ENCODE data around the gene THOC7. TPM values are rescaled to one million over a fixed set of nuclear protein-coding genes. Genes with fewer than 3 reads are reported as not detected.
A peak's percentile ranks its signal among the peaks of the same experiment; 100 is the strongest.

THOC7 gene
- total and polyA plus RNA-seq, 12 donors, result 34.8 to 144 (median 65.7) TPM

DNA sequence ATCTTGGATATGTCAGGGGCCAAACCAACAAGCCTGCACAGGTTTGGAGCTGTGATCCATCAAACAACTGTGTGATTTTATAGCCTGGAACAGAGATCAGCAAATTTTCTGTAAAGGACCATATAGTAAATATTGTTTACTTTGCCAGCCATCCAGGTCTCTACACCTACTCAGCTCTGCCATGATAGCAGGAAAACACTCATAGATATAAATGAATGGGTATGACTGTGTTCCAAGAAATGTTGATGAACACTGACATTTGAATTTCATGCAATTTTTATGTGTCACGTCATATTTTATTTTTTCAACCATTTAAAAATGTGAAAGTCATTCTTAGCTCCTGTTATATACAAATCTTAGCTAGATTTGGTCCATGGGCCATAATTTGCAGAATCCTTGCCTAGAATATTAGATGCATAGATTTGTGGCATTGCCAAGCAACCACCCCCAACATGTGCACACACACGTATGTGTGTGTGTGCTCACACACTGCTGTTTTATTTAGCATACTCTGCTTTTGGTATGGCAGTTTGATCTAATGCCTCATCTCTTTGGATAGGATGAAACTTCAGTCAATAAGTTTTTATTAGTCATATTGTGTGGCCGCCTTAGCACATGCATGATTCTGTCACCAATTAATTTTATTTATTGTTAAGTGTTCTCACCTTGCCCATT is 6.5 kb upstream of the THOC7 start:
- H3K27me3 ChIP-seq, result no peaks in the 10 kb centered on the region
- 82 to 96% (median 86%) methylated on average over 3 of the region's 3 CpGs for WGBS, 4 donors
- H3K9me3 ChIP-seq (replicated peaks in 1 of 3), result no peaks in the 10 kb centered on the region
- no peak for DNase-seq
- peaks cover 0 to 12% of the 10 kb centered on the region in 2 donors for H3K4me1 ChIP-seq (replicated peaks in 1 of 2)
- H3K4me3 ChIP-seq, result no peak overlapping the region
- no peaks in the 10 kb centered on the region for H3K36me3 ChIP-seq (replicated peaks in 1 of 2)
- H3K27ac ChIP-seq, result no peak overlapping the region
- intact Hi-C loops (cut with DNase I), result no loop called here
- TF ChIP-seq, protein P1, sequence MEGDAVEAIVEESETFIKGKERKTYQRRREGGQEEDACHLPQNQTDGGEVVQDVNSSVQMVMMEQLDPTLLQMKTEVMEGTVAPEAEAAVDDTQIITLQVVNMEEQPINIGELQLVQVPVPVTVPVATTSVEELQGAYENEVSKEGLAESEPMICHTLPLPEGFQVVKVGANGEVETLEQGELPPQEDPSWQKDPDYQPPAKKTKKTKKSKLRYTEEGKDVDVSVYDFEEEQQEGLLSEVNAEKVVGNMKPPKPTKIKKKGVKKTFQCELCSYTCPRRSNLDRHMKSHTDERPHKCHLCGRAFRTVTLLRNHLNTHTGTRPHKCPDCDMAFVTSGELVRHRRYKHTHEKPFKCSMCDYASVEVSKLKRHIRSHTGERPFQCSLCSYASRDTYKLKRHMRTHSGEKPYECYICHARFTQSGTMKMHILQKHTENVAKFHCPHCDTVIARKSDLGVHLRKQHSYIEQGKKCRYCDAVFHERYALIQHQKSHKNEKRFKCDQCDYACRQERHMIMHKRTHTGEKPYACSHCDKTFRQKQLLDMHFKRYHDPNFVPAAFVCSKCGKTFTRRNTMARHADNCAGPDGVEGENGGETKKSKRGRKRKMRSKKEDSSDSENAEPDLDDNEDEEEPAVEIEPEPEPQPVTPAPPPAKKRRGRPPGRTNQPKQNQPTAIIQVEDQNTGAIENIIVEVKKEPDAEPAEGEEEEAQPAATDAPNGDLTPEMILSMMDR (IDR thresholded peaks at IDR 0.05), result no peak
- no peak for TF ChIP-seq POLR2A (IDR thresholded peaks at IDR 0.05)

DNA sequence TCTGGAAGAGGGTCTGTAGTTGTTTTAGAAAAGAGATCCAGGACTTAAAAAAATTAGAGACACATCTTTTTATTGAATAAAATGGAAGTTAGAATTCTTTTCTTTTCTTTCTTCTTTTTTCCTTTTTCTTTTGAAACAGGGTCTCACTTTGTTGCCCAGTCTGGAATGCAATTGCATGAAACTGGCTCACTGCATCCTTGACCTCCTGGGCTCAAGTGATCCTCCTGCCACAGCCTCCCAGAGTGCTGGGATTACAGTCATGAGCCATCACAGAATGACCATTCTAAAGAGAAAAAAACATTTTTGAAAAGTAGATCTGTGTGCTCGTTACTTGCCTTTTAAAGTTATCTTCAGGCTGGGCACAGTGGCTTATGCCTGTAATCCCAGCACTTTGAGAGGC is 3.6 kb upstream of the THOC7 start:
- H3K4me1 ChIP-seq (replicated peaks in 1 of 2), result peaks cover 7 to 24% of the 10 kb centered on the region in 2 donors
- no peak overlapping the region for H3K27ac ChIP-seq
- intact Hi-C loops (cut with DNase I), result no loop called here
- no peaks in the 10 kb centered on the region for H3K9me3 ChIP-seq (replicated peaks in 1 of 3)
- H3K36me3 ChIP-seq (replicated peaks in 1 of 2), result no peaks in the 10 kb centered on the region
- WGBS, 4 donors, result 98 to 100% (median 100%) methylated on average over 1 of the region's 1 CpG
- no peak for DNase-seq
- no peaks in the 10 kb centered on the region for H3K27me3 ChIP-seq
- TF ChIP-seq, protein P1 (IDR thresholded peaks at IDR 0.05), result no peak
- TF ChIP-seq POLR2A (IDR thresholded peaks at IDR 0.05), result no peak
- H3K4me3 ChIP-seq, result no peak overlapping the region

GRCh38 chr3:63864965-63865327 is 1.3 kb upstream of the THOC7 start:
- DNase-seq, result no peak
- TF ChIP-seq POLR2A (IDR thresholded peaks at IDR 0.05), result no peak
- TF ChIP-seq, protein P1 (IDR thresholded peaks at IDR 0.05), result no peak
- WGBS, 4 donors, result 1 to 3% (median 3%) methylated on average over 3 of the region's 3 CpGs
- Histone ChIP-seq H3K27me3 (no peaks in the 10 kb centered on the region), H3K9me3 (replicated peaks in 1 of 3) (no peaks in the 10 kb centered on the region), H3K27ac (peak overlapping the region in 3 of 5 donors; percentile 86 to 92 (median 88)), H3K36me3 (replicated peaks in 1 of 2) (no peaks in the 10 kb centered on the region), H3K4me3 (peak overlapping the region in 2 of 4 donors; percentile 96 to 99), H3K4me1 (replicated peaks in 1 of 2) (peaks cover 7 to 15% of the 10 kb centered on the region in 2 donors)
- intact Hi-C loops (cut with DNase I), result loop anchor here in 1 of 2 donors (2.0 kb wide), 1 partner anchor 44 kb away; no protein-coding TSS in a partner anchor

GRCh38 chr3:63864008-63864964 is 681 bp upstream of the THOC7 start:
- H3K36me3 ChIP-seq (replicated peaks in 1 of 2), result no peaks in the 10 kb centered on the region
- H3K9me3 ChIP-seq (replicated peaks in 1 of 3), result no peaks in the 10 kb centered on the region
- TF ChIP-seq, protein P1 (IDR thresholded peaks at IDR 0.05), result peak in 1 of 6 experiments; percentile 3
- peak in 1 of 2 donors; percentile 13 for TF ChIP-seq POLR2A (IDR thresholded peaks at IDR 0.05)
- H3K4me1 ChIP-seq (replicated peaks in 1 of 2), result peaks cover 7 to 15% of the 10 kb centered on the region in 2 donors
- H3K27ac ChIP-seq, result peak overlapping the region; percentile 26 to 92 (median 86)
- H3K27me3 ChIP-seq, result no peaks in the 10 kb centered on the region
- DNase-seq, result peak; percentile 25 to 67 (median 47)
- 0 to 1% (median 1%) methylated on average over 17 to 93 of the region's 93 CpGs for WGBS, 4 donors
- intact Hi-C loops (cut with DNase I), result loop anchor here in 1 of 2 donors (2.0 kb wide), 1 partner anchor 45 kb away; no protein-coding TSS in a partner anchor
- peak overlapping the region; percentile 32 to 99 (median 82) for H3K4me3 ChIP-seq

Data from adrenal gland (tissue), 12 donors.